ENCODE measurements around the gene C8G.
A peak's percentile ranks its signal among the peaks of the same experiment; 100 is the strongest.

C8G gene

DNA sequence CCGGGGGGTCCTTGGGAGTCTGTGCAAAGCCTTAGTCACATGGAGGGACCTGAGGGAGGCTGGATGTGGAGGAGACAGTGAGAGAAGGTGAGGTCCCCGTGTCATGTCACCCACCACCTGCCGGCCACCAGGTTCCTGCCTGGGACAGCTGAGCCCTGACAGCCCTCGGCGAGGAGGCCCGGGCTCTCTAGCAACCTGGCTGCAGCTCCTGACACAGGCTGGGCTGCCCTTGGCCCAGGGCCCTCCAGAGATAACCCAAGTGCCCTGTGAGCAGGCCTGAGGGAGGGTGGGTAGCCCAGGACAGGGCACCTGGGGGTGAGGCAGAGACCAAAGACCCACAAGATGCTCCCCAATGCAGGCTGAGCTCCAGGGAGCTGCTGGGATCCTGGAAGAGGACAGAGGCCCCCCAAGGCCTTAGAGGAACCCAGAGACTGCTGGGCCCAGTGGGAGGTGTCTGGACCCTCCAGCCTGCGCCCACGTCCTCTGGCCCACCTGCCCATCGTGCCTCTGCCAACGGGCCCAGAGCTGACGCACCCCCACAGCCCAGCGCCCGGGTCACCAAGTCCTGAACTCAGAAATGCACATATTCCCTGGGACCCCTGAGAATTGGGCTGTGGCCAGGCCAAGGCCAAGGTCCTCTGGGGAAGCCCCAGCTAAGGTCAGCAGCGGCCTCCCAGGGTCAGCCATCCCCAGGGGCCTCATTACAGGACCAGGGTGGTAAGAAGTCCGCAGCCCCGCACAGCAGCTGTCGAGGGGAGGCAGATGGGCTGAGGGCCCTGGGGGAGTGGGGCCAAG lies 23.5 kb downstream of the C8G start:
- no peak for DNase-seq (ENCODE audit: low read depth)

DNA sequence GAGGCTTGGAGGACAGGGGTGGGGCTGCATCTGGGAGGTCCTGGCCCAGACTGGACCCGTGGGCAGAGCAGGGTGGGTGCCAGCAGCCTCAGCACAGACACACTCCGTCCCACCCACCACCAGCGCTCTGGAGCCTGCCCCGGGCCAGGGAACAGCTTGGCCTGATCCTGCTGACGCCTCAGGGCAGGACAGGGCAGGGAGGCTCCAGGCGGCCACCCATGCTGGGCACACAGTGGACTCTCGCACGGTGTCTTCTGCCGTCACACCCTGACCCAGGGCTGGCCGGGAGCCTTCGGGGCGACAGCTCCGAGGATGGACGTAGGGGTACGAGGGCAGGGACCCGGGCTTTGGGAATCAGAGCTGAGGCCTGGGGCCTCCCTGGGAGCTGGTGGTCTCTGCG lies 24.1 kb downstream of the C8G start:
- DNase-seq (ENCODE audit: low read depth): no peak

- DNase-seq (ENCODE audit: low read depth): no peak
These were observed 24.7 kb downstream of the C8G start for GRCh38 chr9:136969774-136970173.

DNA sequence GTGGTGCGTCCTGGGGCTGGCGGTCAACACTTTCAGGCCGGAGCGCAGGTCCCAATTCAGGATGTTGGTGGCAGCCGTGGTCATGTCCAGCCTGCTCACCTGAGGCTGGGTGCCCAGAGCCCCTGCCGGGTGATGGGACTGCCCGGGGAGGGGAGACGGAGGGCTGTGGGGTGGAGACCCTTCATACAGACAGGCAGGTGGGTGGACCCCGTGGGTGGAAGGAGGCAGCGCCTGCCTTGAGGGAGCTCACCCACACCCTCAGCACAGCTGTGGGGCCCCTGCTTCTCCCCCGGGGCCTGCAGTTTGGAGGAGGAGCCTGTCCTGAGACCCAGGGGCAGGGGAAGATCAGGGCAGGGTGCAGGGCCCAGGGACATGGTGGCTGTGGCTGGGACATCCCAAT lies 25.3 kb downstream of the C8G start:
- no peak for DNase-seq (ENCODE audit: low read depth)

GRCh38 chr9:136971746-136972145 lies 26.7 kb downstream of the C8G start:
- DNase-seq (ENCODE audit: low read depth): no peak

DNA sequence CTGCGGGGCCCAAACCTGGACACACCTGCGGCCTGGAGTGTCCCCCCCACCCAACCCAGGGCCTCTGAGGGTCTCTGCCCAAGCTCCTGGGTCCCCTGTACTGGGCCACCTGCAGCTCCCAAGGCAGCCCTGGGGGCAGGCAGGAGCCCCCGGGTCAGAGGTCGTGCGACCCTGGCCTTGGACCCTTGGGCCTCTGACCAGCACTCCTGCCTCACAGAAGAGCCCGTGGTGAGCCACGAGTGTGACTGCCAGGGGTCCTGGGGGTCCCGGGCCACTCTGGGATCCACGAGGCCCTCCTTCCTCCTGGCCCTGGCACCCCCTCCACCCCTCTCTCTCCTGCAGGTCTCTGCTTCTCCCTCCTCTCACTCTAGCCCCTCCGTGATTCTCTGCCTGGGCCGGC lies 27.3 kb downstream of the C8G start:
- DNase-seq (ENCODE audit: low read depth): no peak

GRCh38 chr9:136972743-136973142 lies 27.7 kb downstream of the C8G start:
- no peak for DNase-seq (ENCODE audit: low read depth)

- DNase-seq (ENCODE audit: low read depth): no peak
These were observed 28.9 kb downstream of the C8G start for GRCh38 chr9:136973618-136974617.

DNA sequence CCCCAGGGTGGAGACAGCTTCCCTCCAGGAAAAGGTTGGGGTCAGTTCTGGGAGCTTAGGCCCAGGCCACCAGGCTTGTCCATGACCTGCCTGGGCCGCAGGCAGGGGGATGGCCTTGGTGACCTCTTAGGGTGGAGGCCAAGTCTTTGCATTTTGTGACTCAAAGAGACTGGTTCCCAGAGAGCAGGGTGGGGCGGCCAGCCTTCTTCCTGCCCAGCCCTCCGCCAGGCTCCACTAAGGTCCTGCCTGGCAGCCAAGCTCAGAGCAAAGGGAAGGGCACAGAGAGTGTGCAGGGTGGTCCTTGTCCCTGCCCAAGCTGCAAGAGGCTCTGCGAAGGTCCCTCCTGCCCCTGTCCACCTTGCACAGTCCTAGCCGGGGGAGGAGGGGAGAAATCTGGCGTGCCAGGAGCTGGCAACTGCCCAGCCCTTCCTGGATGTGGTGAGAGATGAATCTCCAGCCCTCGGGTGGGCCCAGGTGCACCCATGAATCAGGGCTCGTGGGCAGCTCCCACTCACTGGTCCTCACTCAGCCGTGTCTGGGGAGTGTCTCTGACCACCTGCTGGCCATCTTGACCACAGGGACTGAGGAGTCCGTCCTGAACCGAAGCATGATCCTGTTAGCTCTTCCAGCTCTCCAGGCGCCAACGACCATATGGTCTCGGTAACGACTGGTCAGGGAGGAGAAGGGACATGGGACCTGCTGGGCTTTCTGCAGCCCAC lies 29.9 kb downstream of the C8G start:
- DNase-seq (ENCODE audit: low read depth): no peak

GRCh38 chr9:136975644-136976043 lies 30.6 kb downstream of the C8G start:
- no peak for DNase-seq (ENCODE audit: low read depth)

GRCh38 chr9:136977223-136977622 lies 32.2 kb downstream of the C8G start, which contains the start of gene PTGDS:
PTGDS (plus strand) TSS chr9:136977504; CDS start chr9:136977579, 75 bp downstream.
- DNase-seq (ENCODE audit: low read depth): no peak

GRCh38 chr9:136977649-136978072 lies 32.6 kb downstream of the C8G start:
- no peak for DNase-seq (ENCODE audit: low read depth)

DNA sequence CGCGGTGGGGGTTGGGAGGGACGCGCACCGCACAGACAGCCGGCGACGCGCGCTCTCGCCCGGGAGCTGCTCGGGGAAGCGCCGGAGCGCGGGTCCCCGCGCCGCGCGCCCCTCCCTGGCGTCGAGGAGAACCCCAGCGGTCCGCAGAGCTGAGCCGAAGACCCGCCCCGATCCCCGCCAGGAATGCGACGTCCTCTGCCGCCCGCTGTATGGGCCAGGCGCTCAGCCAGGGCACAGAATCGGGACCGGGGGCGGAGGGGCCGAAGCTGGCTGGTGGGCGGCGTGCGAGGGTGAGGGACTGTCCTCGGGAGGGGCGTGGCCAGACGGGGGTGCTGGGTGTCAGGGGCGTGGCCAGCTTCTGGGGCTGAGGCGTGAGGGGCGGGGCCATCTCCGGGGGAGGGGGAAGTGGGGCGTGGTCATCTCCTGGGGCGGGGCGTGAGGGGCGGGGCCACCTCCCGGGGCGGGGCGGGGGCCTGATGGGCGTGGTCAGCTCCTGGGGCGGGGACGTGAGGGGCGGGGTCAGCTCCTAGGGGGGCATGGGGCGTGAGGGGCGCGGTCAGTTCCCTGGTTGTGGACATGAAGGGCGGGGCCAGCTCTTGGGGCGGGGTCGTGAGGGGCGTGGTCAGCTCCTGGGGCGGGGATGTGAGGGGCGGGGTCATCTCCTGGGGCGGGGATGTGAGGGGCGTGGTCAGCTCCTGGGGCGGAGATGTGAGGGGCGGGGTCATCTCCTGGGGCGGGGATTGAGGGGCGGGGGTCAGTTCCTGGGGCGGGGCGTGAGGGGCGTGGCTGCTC lies 33.2 kb downstream of the C8G start:
- DNase-seq (ENCODE audit: low read depth): peak; percentile 49

- no peak for DNase-seq (ENCODE audit: low read depth)
These were observed 34.0 kb downstream of the C8G start for GRCh38 chr9:136978865-136979544.

DNA sequence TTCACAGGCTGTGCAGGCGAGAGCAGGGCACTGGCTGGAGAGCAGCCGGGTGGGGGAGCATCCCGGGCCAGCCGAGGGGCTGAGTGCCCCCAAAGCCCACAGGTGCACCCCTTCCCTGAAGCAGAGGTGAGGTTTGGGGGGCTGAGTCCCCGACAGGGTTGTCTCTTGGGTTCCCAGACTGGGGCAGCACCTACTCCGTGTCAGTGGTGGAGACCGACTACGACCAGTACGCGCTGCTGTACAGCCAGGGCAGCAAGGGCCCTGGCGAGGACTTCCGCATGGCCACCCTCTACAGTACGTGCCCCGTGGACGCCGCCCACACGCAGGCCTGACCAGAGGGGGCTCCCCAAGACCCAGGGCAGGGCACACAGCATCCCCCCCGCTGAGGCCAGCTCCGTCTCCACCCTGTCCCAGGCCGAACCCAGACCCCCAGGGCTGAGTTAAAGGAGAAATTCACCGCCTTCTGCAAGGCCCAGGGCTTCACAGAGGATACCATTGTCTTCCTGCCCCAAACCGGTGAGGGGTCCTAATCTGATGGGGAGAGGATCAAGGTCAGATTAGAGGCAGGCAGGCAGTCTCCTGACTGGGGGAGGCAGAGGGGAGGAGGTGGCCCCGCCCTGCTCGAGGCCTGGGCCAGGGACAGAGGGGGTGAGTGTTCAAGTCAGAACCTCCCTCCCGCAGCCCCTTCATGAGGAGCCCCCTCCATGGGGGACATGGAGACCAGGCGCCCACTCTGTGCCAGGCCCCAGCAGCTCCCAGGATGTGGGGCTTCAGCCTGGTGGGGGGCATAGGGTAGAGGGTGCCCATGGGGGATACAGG lies 34.9 kb downstream of the C8G start:
- DNase-seq (ENCODE audit: low read depth): no peak

GRCh38 chr9:136980669-136981478 lies 35.8 kb downstream of the C8G start:
- no peak for DNase-seq (ENCODE audit: low read depth)

DNA sequence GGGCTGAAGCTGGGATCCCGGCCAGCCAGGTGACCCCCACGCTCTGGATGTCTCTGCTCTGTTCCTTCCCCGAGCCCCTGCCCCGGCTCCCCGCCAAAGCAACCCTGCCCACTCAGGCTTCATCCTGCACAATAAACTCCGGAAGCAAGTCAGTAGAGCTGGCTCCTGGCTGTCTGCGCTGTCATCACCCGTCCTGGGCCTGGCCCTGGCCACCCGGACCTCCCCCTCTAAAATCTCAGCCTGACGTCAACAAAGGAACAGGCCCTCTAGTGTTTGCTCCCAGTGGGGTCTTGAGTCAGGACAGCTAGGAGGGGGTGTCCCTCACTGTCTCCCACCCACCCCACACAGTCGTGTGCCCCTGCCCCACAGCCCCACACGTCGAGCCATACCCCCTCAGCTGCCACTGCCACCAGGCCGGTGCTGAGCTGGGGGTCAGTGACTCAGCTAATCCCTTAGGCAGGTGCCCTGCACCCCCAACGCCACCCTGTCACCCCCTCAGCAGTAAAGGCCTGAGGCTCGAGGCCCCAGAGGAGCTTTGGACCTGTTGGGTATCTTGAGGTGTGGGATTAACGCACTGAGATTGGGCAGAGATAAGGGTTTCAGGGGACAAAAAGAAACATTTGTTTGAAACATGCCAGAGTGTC lies 36.7 kb downstream of the C8G start:
- peak; percentile 61 for DNase-seq (ENCODE audit: low read depth)

DNA sequence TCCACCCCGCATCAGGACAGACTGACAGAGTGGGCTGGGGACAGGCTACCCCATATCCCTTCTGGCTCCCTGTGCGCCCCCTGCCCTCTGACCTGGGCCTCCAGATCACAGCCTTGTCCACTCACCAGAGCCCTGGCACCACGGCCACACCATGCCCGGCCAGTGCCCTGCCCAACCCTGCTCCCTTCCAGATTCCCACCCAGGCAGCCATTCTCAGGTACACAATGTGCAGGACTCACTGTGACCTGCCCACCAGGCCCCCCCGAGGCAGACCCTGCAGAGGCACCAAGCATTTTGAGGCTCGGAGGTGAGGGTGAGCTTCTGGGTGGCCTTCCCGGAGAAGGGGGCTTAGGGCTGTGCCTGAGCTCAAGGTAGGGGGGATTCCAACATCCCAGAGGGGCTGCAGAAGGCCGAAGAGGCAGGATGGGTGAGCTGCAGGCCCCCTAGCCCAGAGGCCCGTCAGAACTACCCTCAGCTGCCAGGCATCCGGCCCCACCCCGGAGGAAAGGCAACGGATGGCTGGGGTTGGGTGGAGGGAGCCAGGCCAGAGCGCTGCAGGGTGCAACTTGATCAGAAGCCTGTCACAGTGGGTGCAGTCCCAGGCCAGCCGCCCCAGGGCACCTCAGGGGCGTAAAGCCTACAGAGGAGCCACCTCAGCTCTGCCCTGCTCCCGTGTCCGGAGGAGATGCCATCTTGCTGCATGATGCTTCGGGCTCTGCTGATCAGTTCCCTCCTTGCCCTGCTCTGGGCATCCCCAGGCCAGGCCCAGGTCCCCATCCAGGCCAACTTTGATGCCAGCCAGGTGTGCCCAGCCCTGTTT lies 37.4 kb downstream of the C8G start, which contains the start of gene LCNL1:
Gene LCNL1 (plus strand): TSS at position 762 of the 820 bp plus-strand sequence. CDS start 594 bp downstream, outside the sequence.
- DNase-seq (ENCODE audit: low read depth): no peak
